Measurements from ENCODE around the gene SEPTIN12.

Gene SEPTIN12

GRCh38 chr16:4803401-4803844, 15.3 kb upstream of the SEPTIN12 start:
- in situ Hi-C loops (cut with MboI; ENCODE audit: low sequenced_read_pairs) = no loop called here

GRCh38 chr16:4802659-4803287, 14.6 kb upstream of the SEPTIN12 start:
- in situ Hi-C loops (cut with MboI; ENCODE audit: low sequenced_read_pairs) = no loop called here

GRCh38 chr16:4801962-4802658, 14.0 kb upstream of the SEPTIN12 start, which contains the start of gene ROGDI:
TSS of gene ROGDI (minus strand) at chr16:4802633. CDS start at chr16:4802571, 62 bp downstream.
- in situ Hi-C loops (cut with MboI; ENCODE audit: low sequenced_read_pairs) = no loop called here

GRCh38 chr16:4801051-4801961, 13.2 kb upstream of the SEPTIN12 start:
- in situ Hi-C loops (cut with MboI; ENCODE audit: low sequenced_read_pairs) = no loop called here

- in situ Hi-C loops (cut with MboI; ENCODE audit: low sequenced_read_pairs) = no loop called here
Observed at GRCh38 chr16:4800290-4801041, 12.3 kb upstream of the SEPTIN12 start.

GRCh38 chr16:4799171-4799855, 11.2 kb upstream of the SEPTIN12 start:
- in situ Hi-C loops (cut with MboI; ENCODE audit: low sequenced_read_pairs) = no loop called here

GRCh38 chr16:4798456-4798855, 10.3 kb upstream of the SEPTIN12 start:
- in situ Hi-C loops (cut with MboI; ENCODE audit: low sequenced_read_pairs) = no loop called here

GRCh38 chr16:4797805-4798252, 9.7 kb upstream of the SEPTIN12 start:
- in situ Hi-C loops (cut with MboI; ENCODE audit: low sequenced_read_pairs) = no loop called here

GRCh38 chr16:4796982-4797804, 9.0 kb upstream of the SEPTIN12 start:
- in situ Hi-C loops (cut with MboI; ENCODE audit: low sequenced_read_pairs) = no loop called here

GRCh38 chr16:4795828-4796572, 7.9 kb upstream of the SEPTIN12 start:
- in situ Hi-C loops (cut with MboI; ENCODE audit: low sequenced_read_pairs) = no loop called here

- in situ Hi-C loops (cut with MboI; ENCODE audit: low sequenced_read_pairs) = no loop called here
Observed at GRCh38 chr16:4795181-4795827, 7.2 kb upstream of the SEPTIN12 start, which contains the start of gene SMIM22. TSS of gene SMIM22 (plus strand) at chr16:4795369. CDS start at chr16:4795735, 366 bp downstream.

GRCh38 chr16:4792951-4793513, 4.9 kb upstream of the SEPTIN12 start:
- in situ Hi-C loops (cut with MboI; ENCODE audit: low sequenced_read_pairs) = no loop called here

- in situ Hi-C loops (cut with MboI; ENCODE audit: low sequenced_read_pairs) = no loop called here
Observed at GRCh38 chr16:4790871-4791270, 2.7 kb upstream of the SEPTIN12 start.

GRCh38 chr16:4790261-4790660, 2.1 kb upstream of the SEPTIN12 start:
- in situ Hi-C loops (cut with MboI; ENCODE audit: low sequenced_read_pairs) = no loop called here

- in situ Hi-C loops (cut with MboI; ENCODE audit: low sequenced_read_pairs) = no loop called here
Observed at GRCh38 chr16:4788910-4789309, 765 bp upstream of the SEPTIN12 start.

GRCh38 chr16:4788489-4788889, 344 bp upstream of the SEPTIN12 start:
- in situ Hi-C loops (cut with MboI; ENCODE audit: low sequenced_read_pairs) = no loop called here

GRCh38 chr16:4787068-4787467, 1.1 kb downstream of the SEPTIN12 start:
- in situ Hi-C loops (cut with MboI; ENCODE audit: low sequenced_read_pairs) = no loop called here

Data from hTERT RPE-1 (cell line).